Activated naive CD8-positive, alpha-beta T cell treated with anti-CD3 and anti-CD28 coated beads, Interleukin-2, amount 50 U/mL, for 24 hours (primary cell): ENCODE data around the gene TRPM3.

Experiments used
- ATAC-seq: fragments of 150-1000 bp; cut with Tn5 transposase; one replicate; pipeline ENCODE4 v1.10.0; 2021
- DNase-seq: peaks from one replicate; pipeline ENCODE4 v3.0.0; 2021
- H3K27ac Mint-ChIP-seq: one replicate; pipeline ENCODE4 v1.8.0; 2021; ENCODE audit warnings: mild to moderate bottlenecking, mixed read lengths
- H3K27me3 Mint-ChIP-seq: one replicate; pipeline ENCODE4 v1.8.0; 2021; ENCODE audit warnings: mixed read lengths
- H3K36me3 Mint-ChIP-seq: one replicate; pipeline ENCODE4 v1.8.0; 2021; ENCODE audit warnings: low read depth, mixed read lengths
- H3K4me1 Mint-ChIP-seq: one replicate; pipeline ENCODE4 v1.8.0; 2021; ENCODE audit warnings: mixed read lengths
- H3K4me3 Mint-ChIP-seq: one replicate; pipeline ENCODE4 v1.8.0; 2021; ENCODE audit warnings: mild to moderate bottlenecking, moderate library complexity, mixed read lengths
- H3K9me3 Mint-ChIP-seq: one replicate; pipeline ENCODE4 v1.8.0; 2021; ENCODE audit warnings: mixed read lengths

Gene TRPM3

GRCh38 chr9:71071633-71072032, 49.8 kb downstream of the TRPM3 start:
- no peaks in the 10 kb centered on the region for H3K9me3 Mint-ChIP-seq
- no peaks in the 10 kb centered on the region for H3K4me1 Mint-ChIP-seq
- no peaks in the 10 kb centered on the region for H3K36me3 Mint-ChIP-seq
- H3K4me3 Mint-ChIP-seq = no peak overlapping the region
- H3K27ac Mint-ChIP-seq = no peak overlapping the region
- no peak for DNase-seq
- H3K27me3 Mint-ChIP-seq = no peaks in the 10 kb centered on the region
- no peak for ATAC-seq

- ATAC-seq = no peak
- no peaks in the 10 kb centered on the region for H3K36me3 Mint-ChIP-seq
- no peaks in the 10 kb centered on the region for H3K9me3 Mint-ChIP-seq
- H3K4me1 Mint-ChIP-seq = no peaks in the 10 kb centered on the region
- no peaks in the 10 kb centered on the region for H3K27me3 Mint-ChIP-seq
- DNase-seq = no peak
- H3K27ac Mint-ChIP-seq = no peak overlapping the region
- H3K4me3 Mint-ChIP-seq = no peak overlapping the region
Observed at GRCh38 chr9:71058660-71059059, 62.8 kb downstream of the TRPM3 start.

- no peak overlapping the region for H3K27ac Mint-ChIP-seq
- ATAC-seq = no peak
Observed at GRCh38 chr9:71052287-71052686, 69.1 kb downstream of the TRPM3 start.

GRCh38 chr9:71048280-71048679, 73.1 kb downstream of the TRPM3 start:
- no peak overlapping the region for H3K4me3 Mint-ChIP-seq
- no peaks in the 10 kb centered on the region for H3K9me3 Mint-ChIP-seq
- DNase-seq (no peak), ATAC-seq (no peak)
- no peak overlapping the region for H3K27ac Mint-ChIP-seq
- no peaks in the 10 kb centered on the region for H3K27me3 Mint-ChIP-seq
- no peaks in the 10 kb centered on the region for H3K4me1 Mint-ChIP-seq
- H3K36me3 Mint-ChIP-seq = no peaks in the 10 kb centered on the region

More at GRCh38 chr9:71052287-71052686, 69.1 kb downstream of the TRPM3 start:
- no peaks in the 10 kb centered on the region for H3K27me3 Mint-ChIP-seq
- no peak overlapping the region for H3K4me3 Mint-ChIP-seq
- no peaks in the 10 kb centered on the region for H3K4me1 Mint-ChIP-seq
- H3K9me3 Mint-ChIP-seq = no peaks in the 10 kb centered on the region
- H3K36me3 Mint-ChIP-seq = no peaks in the 10 kb centered on the region
- no peak for DNase-seq

GRCh38 chr9:71042448-71042990, 78.9 kb downstream of the TRPM3 start:
- no peak for ATAC-seq
- Mint-ChIP-seq H3K9me3 (no peaks in the 10 kb centered on the region), H3K27me3 (no peaks in the 10 kb centered on the region), H3K4me3 (no peak overlapping the region), H3K36me3 (no peaks in the 10 kb centered on the region), H3K4me1 (no peaks in the 10 kb centered on the region), H3K27ac (no peak overlapping the region)
- no peak for DNase-seq

GRCh38 chr9:71037521-71037920, 83.9 kb downstream of the TRPM3 start:
- Mint-ChIP-seq H3K27ac (no peak overlapping the region), H3K36me3 (no peaks in the 10 kb centered on the region), H3K9me3 (no peaks in the 10 kb centered on the region), H3K4me1 (no peaks in the 10 kb centered on the region), H3K4me3 (no peak overlapping the region), H3K27me3 (no peaks in the 10 kb centered on the region)
- no peak for DNase-seq
- no peak for ATAC-seq

GRCh38 chr9:71036501-71036900, 84.9 kb downstream of the TRPM3 start:
- H3K36me3 Mint-ChIP-seq = no peaks in the 10 kb centered on the region
- no peaks in the 10 kb centered on the region for H3K9me3 Mint-ChIP-seq
- no peak overlapping the region for H3K27ac Mint-ChIP-seq
- ATAC-seq (no peak), DNase-seq (no peak)
- H3K27me3 Mint-ChIP-seq = no peaks in the 10 kb centered on the region
- H3K4me3 Mint-ChIP-seq = no peak overlapping the region
- no peaks in the 10 kb centered on the region for H3K4me1 Mint-ChIP-seq

GRCh38 chr9:71032779-71033178, 88.6 kb downstream of the TRPM3 start:
- Mint-ChIP-seq H3K9me3 (no peaks in the 10 kb centered on the region), H3K27ac (no peak overlapping the region), H3K36me3 (no peaks in the 10 kb centered on the region), H3K4me3 (no peak overlapping the region), H3K4me1 (no peaks in the 10 kb centered on the region), H3K27me3 (no peaks in the 10 kb centered on the region)
- DNase-seq (no peak), ATAC-seq (no peak)

- Mint-ChIP-seq H3K4me3 (no peak overlapping the region), H3K4me1 (no peaks in the 10 kb centered on the region), H3K27me3 (no peaks in the 10 kb centered on the region), H3K27ac (no peak overlapping the region), H3K9me3 (no peaks in the 10 kb centered on the region), H3K36me3 (no peaks in the 10 kb centered on the region)
- ATAC-seq = no peak
- DNase-seq = no peak
Observed at GRCh38 chr9:71025728-71026127, 95.7 kb downstream of the TRPM3 start.

- Mint-ChIP-seq H3K27me3 (no peaks in the 10 kb centered on the region), H3K4me1 (no peaks in the 10 kb centered on the region), H3K27ac (no peak overlapping the region), H3K9me3 (no peaks in the 10 kb centered on the region), H3K36me3 (no peaks in the 10 kb centered on the region), H3K4me3 (no peak overlapping the region)
- ATAC-seq (no peak), DNase-seq (no peak)
Observed at GRCh38 chr9:71025201-71025600, 96.2 kb downstream of the TRPM3 start.

- no peaks in the 10 kb centered on the region for H3K4me1 Mint-ChIP-seq
Observed at GRCh38 chr9:71010258-71010657, 111.2 kb downstream of the TRPM3 start.

GRCh38 chr9:71005456-71005855, 116.0 kb downstream of the TRPM3 start:
- no peaks in the 10 kb centered on the region for H3K27me3 Mint-ChIP-seq
- H3K27ac Mint-ChIP-seq = no peak overlapping the region
- DNase-seq (no peak), ATAC-seq (no peak)
- H3K4me3 Mint-ChIP-seq = no peak overlapping the region
- peaks cover 3% of the 10 kb centered on the region for H3K36me3 Mint-ChIP-seq
- no peaks in the 10 kb centered on the region for H3K4me1 Mint-ChIP-seq
- H3K9me3 Mint-ChIP-seq = peaks cover 21% of the 10 kb centered on the region

More at GRCh38 chr9:71010258-71010657, 111.2 kb downstream of the TRPM3 start:
- Mint-ChIP-seq H3K27ac (no peak overlapping the region), H3K9me3 (peaks cover 11% of the 10 kb centered on the region), H3K4me3 (no peak overlapping the region), H3K36me3 (no peaks in the 10 kb centered on the region), H3K27me3 (no peaks in the 10 kb centered on the region)
- DNase-seq = no peak
- ATAC-seq = no peak

GRCh38 chr9:71004196-71004595, 117.2 kb downstream of the TRPM3 start:
- H3K9me3 Mint-ChIP-seq = peaks cover 21% of the 10 kb centered on the region
- no peak overlapping the region for H3K27ac Mint-ChIP-seq
- H3K4me1 Mint-ChIP-seq = no peaks in the 10 kb centered on the region
- ATAC-seq (no peak), DNase-seq (no peak)
- peaks cover 3% of the 10 kb centered on the region for H3K36me3 Mint-ChIP-seq
- no peaks in the 10 kb centered on the region for H3K27me3 Mint-ChIP-seq
- H3K4me3 Mint-ChIP-seq = no peak overlapping the region

GRCh38 chr9:71003346-71003745, 118.1 kb downstream of the TRPM3 start:
- no peak for ATAC-seq
- H3K27ac Mint-ChIP-seq = no peak overlapping the region
- no peaks in the 10 kb centered on the region for H3K4me1 Mint-ChIP-seq
- no peak for DNase-seq
- no peak overlapping the region for H3K4me3 Mint-ChIP-seq
- H3K9me3 Mint-ChIP-seq = peaks cover 21% of the 10 kb centered on the region
- H3K36me3 Mint-ChIP-seq = peaks cover 3% of the 10 kb centered on the region
- H3K27me3 Mint-ChIP-seq = no peaks in the 10 kb centered on the region

GRCh38 chr9:71001780-71002386, 119.5 kb downstream of the TRPM3 start:
- peaks cover 18% of the 10 kb centered on the region for H3K9me3 Mint-ChIP-seq
- no peaks in the 10 kb centered on the region for H3K27me3 Mint-ChIP-seq
- ATAC-seq (no peak), DNase-seq (peak; percentile 2)
- H3K27ac Mint-ChIP-seq = no peak overlapping the region
- peaks cover 3% of the 10 kb centered on the region for H3K36me3 Mint-ChIP-seq
- H3K4me3 Mint-ChIP-seq = no peak overlapping the region
- no peaks in the 10 kb centered on the region for H3K4me1 Mint-ChIP-seq

GRCh38 chr9:70998962-70999361, 122.5 kb downstream of the TRPM3 start:
- Mint-ChIP-seq H3K27ac (no peak overlapping the region), H3K4me1 (no peaks in the 10 kb centered on the region), H3K27me3 (no peaks in the 10 kb centered on the region), H3K36me3 (no peaks in the 10 kb centered on the region), H3K4me3 (no peak overlapping the region), H3K9me3 (no peaks in the 10 kb centered on the region)
- no peak for ATAC-seq
- no peak for DNase-seq
